ENCODE measurements around the gene ZNF507.
A peak's percentile ranks its signal among the peaks of the same experiment; 100 is the strongest.

Gene ZNF507

DNA sequence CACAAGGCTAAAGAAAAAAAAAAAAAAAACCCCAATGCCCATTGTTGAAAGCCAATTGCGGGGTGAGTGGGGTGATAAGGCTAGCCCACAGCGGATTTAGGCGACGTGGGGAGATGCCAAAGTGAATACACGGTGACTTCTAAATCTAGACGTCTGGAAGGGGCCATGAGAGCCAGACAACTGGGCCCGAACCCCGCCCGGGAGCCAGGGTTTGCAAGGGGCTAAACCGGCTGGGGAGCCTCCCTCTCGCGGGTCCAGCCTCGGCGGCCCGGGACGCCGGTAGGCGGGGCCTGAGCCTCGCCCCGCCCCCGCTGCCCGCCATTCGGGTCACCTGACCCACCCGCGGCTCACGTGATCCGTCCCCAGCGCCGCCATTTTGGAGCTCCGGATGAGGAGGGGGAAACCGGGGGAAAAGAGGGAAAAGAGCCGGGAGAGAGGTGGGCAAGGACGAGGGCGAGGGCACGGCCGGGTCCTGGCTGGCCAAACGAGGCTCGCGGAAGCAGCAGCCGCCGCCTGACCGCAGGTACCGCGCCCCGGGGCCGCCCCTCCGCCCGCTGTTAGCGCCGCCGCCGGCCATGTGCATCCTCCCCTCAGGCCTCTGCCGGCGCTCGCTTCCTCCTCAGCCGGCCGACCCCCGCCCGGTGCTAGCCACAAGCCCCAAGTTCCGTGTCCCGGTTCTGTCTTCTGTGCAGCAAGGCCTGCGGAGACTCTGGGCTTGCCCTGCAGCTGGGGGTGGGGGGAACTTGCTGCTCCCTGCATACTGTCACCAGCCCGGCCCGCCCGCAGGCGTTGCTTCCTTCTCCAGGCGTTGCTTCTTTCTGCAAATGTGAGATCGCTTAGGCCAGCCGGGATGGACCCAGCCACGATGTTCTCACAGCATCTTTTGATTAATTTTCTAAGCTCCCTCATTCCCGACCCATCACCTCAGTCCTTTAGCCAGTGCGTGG is at the start of gene ZNF507:
ZNF507 (plus strand) TSS at position 350 of the 947 bp plus-strand sequence. CDS start 7,221 bp downstream, outside the sequence.
- DNase-seq: peak; percentile 88
- H3K9me3 Mint-ChIP-seq: no peaks in the 10 kb centered on the region
- peak within 1 kb of the TSS; percentile 88 for H3K4me3 Mint-ChIP-seq
- H3K36me3 Mint-ChIP-seq: peaks cover 25% of the 10 kb centered on the region
- H3K27ac Mint-ChIP-seq: peak within 1 kb of the TSS; percentile 88
- H3K27me3 Mint-ChIP-seq: peaks cover 14% of the 10 kb centered on the region
- CTCF ChIA-PET: interaction anchor here (1.1 kb wide), 1 partner anchor 224 kb away, joined by 3 read pairs; no protein-coding TSS in a partner anchor
- peaks cover 44% of the 10 kb centered on the region for H3K4me1 Mint-ChIP-seq

- DNase-seq: no peak
- Mint-ChIP-seq H3K4me1 (no peaks in the 10 kb centered on the region), H3K27ac (no peak overlapping the region), H3K27me3 (no peaks in the 10 kb centered on the region), H3K4me3 (no peak overlapping the region), H3K9me3 (no peaks in the 10 kb centered on the region), H3K36me3 (no peaks in the 10 kb centered on the region)
- CTCF ChIA-PET: no interaction called here
Observed at GRCh38 chr19:32296694-32297093, 48.7 kb upstream of the ZNF507 start.

DNA sequence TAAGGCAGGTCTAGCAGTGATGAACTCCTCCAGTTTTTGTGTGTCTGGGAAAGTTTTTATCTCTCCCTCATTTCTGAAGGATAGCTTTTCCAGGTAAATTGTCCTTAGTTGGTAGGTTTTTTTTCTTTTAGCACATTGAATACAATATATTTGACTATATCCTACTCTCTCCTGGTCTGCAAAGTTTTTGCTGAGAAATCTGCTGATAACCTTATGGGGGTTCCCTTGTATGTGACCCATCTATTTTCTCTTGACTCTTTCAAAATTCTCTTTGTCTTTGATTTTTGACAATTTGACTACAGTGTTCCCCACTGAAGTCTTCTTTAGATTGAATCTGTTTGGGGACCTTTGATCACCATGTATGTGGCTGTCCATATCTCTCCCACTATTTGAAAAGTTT is 42.6 kb upstream of the ZNF507 start:
- Mint-ChIP-seq H3K4me3 (no peak overlapping the region), H3K9me3 (peaks cover 6% of the 10 kb centered on the region), H3K4me1 (no peaks in the 10 kb centered on the region), H3K27ac (no peak overlapping the region), H3K27me3 (peaks cover 8% of the 10 kb centered on the region), H3K36me3 (no peaks in the 10 kb centered on the region)
- CTCF ChIA-PET: no interaction called here
- DNase-seq: no peak

DNA sequence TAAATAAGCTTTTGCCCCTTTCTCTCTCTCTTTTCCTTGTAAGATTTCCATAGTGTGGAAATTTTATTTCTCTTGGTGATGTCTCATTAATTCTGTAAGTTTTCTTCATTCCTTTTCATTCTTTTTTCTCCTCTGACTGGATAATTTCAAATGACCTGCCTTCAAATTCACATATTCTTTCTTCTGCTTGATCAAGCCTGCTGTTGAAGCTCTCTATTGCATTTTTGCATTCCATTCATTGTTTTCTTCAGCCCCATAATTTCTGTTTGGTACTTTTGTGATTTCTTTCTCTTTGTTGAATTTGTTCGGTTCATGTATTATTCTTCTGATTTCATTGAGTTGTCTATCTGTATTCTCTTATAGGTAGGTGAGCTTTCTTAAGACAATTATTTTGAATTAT is 42.2 kb upstream of the ZNF507 start:
- Mint-ChIP-seq H3K27ac (no peak overlapping the region), H3K27me3 (peaks cover 8% of the 10 kb centered on the region)
- CTCF ChIA-PET: no interaction called here

DNA sequence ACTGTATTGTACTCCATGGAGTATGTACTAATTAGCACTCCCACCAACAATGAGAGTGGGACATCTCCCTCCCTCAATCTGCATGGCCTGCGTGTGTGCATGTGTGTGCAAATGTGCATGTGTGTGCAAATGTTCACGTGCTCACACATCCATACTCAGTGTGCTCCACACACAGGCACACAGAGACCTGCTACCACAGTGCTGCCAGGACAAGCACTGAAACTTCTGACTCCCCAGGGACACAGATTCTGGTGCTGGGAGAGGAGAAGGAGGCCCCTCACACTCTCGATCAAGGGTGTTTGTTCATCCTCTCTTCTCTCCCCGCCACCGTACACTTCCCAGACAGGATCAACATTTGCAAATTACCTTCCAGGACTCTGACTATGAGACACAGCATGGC is 37.8 kb upstream of the ZNF507 start:
- H3K4me1 Mint-ChIP-seq: no peaks in the 10 kb centered on the region
- no peak overlapping the region for H3K4me3 Mint-ChIP-seq
- no peak for DNase-seq
- H3K27me3 Mint-ChIP-seq: peaks cover 13% of the 10 kb centered on the region
- CTCF ChIA-PET: no interaction called here
- H3K36me3 Mint-ChIP-seq: no peaks in the 10 kb centered on the region
- H3K9me3 Mint-ChIP-seq: peaks cover 6% of the 10 kb centered on the region
- H3K27ac Mint-ChIP-seq: no peak overlapping the region

More for the DNA sequence above, 42.2 kb upstream of the ZNF507 start:
- Mint-ChIP-seq H3K4me1 (no peaks in the 10 kb centered on the region), H3K36me3 (no peaks in the 10 kb centered on the region), H3K4me3 (no peak overlapping the region), H3K9me3 (peaks cover 6% of the 10 kb centered on the region)
- DNase-seq: no peak

- H3K9me3 Mint-ChIP-seq: peaks cover under 1% of the 10 kb centered on the region
- CTCF ChIA-PET: no interaction called here
- H3K4me1 Mint-ChIP-seq: no peaks in the 10 kb centered on the region
- DNase-seq: no peak
- H3K27ac Mint-ChIP-seq: no peak overlapping the region
- no peaks in the 10 kb centered on the region for H3K36me3 Mint-ChIP-seq
- H3K4me3 Mint-ChIP-seq: no peak overlapping the region
- peaks cover 13% of the 10 kb centered on the region for H3K27me3 Mint-ChIP-seq
Observed at GRCh38 chr19:32308431-32309077, 36.9 kb upstream of the ZNF507 start.

DNA sequence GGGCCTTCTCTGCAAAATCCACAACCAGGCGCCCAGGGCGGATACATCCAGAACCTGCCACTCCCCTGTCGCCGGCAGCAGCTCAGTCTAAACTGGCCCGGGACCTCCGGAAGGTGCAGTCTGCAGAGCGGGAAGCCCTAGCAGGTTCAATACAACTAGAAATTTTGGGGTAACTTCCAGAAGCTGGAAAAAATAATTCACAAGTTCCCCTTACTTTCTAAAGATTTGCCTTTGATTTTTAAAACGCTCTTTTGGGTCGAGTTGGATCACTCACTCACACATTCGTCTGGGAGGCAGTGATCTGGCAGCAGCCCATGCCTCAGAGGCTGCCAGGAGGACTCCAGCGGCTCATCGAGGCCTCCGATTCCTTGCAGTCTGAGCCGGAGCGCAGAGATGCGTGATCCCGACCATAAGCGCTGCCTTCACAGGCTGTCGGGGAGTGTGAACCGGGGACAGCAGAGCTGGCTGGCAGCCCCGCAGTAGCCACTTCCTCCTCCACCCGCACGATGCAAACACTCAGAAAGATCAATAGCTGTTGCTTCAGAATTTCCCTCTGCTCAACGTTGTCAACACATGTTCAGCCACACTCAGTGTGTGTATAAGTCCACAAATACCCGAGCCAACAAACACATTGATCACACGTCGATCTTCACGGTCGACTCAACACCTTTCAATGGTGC is 35.6 kb upstream of the ZNF507 start:
- Mint-ChIP-seq H3K27me3 (peaks cover 7% of the 10 kb centered on the region), H3K27ac (no peak overlapping the region), H3K9me3 (no peaks in the 10 kb centered on the region), H3K36me3 (no peaks in the 10 kb centered on the region), H3K4me3 (no peak overlapping the region), H3K4me1 (no peaks in the 10 kb centered on the region)
- no peak for DNase-seq
- CTCF ChIA-PET: no interaction called here

DNA sequence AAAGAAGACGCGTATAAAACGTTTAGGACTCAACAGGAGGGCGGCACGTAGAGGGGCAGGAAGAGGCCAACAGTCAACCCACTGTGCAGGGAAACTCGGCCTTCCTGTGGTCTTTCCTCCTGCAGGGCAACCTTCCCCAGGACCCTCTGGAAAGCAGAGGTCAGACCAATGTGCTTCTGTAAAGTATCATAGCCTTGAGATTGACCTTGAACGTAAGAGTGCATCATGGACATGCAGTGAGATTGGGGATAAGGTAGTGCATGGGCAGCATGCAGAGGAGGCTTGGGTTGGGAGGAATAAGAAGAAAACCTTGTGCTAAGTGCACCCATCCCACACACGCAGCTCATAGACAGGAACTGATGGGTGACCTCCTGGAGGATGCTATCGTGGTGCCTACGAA is 34.0 kb upstream of the ZNF507 start:
- H3K4me3 Mint-ChIP-seq: no peak overlapping the region
- no peaks in the 10 kb centered on the region for H3K36me3 Mint-ChIP-seq
- peaks cover 5% of the 10 kb centered on the region for H3K27me3 Mint-ChIP-seq
- no peaks in the 10 kb centered on the region for H3K4me1 Mint-ChIP-seq
- DNase-seq: no peak
- H3K9me3 Mint-ChIP-seq: no peaks in the 10 kb centered on the region
- no peak overlapping the region for H3K27ac Mint-ChIP-seq
- CTCF ChIA-PET: no interaction called here

GRCh38 chr19:32313569-32314265 is 31.7 kb upstream of the ZNF507 start:
- H3K36me3 Mint-ChIP-seq: no peaks in the 10 kb centered on the region
- DNase-seq: no peak
- peaks cover 9% of the 10 kb centered on the region for H3K27me3 Mint-ChIP-seq
- no peak overlapping the region for H3K4me3 Mint-ChIP-seq
- no peak overlapping the region for H3K27ac Mint-ChIP-seq
- H3K9me3 Mint-ChIP-seq: no peaks in the 10 kb centered on the region
- no peaks in the 10 kb centered on the region for H3K4me1 Mint-ChIP-seq
- CTCF ChIA-PET: no interaction called here

DNA sequence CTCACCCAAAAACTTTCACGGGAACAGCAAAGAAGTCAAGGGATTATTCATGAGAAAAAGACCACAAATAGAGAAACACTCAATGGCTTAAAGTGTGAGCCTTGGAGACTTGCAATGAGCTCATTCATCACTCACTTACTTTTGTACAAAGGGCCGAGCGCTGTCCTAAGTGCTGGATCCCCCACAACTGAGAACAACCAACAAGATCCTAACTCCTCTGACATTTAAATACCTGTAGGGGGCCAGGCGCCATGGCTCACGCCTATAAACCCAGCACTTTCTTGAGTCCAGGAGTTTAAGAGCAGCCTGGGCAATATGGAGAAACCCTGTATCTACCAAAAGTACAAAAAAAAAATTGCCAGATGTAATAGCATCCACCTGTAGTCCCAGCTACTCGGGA is 29.4 kb upstream of the ZNF507 start:
- Mint-ChIP-seq H3K4me3 (no peak overlapping the region), H3K27me3 (peaks cover 8% of the 10 kb centered on the region), H3K36me3 (no peaks in the 10 kb centered on the region), H3K9me3 (no peaks in the 10 kb centered on the region), H3K27ac (no peak overlapping the region), H3K4me1 (no peaks in the 10 kb centered on the region)
- DNase-seq: no peak
- CTCF ChIA-PET: no interaction called here

- CTCF ChIA-PET: no interaction called here
- no peaks in the 10 kb centered on the region for H3K9me3 Mint-ChIP-seq
- no peaks in the 10 kb centered on the region for H3K4me1 Mint-ChIP-seq
- H3K36me3 Mint-ChIP-seq: no peaks in the 10 kb centered on the region
- H3K4me3 Mint-ChIP-seq: no peak overlapping the region
- no peak for DNase-seq
- H3K27ac Mint-ChIP-seq: no peak overlapping the region
- peaks cover 8% of the 10 kb centered on the region for H3K27me3 Mint-ChIP-seq
Observed at GRCh38 chr19:32317086-32317485, 28.3 kb upstream of the ZNF507 start.

GRCh38 chr19:32318884-32319520 is 26.4 kb upstream of the ZNF507 start:
- H3K4me1 Mint-ChIP-seq: no peaks in the 10 kb centered on the region
- no peaks in the 10 kb centered on the region for H3K9me3 Mint-ChIP-seq
- no peaks in the 10 kb centered on the region for H3K36me3 Mint-ChIP-seq
- CTCF ChIA-PET: interaction anchor here (0.7 to 1.1 kb wide), 2 partner anchors 33 to 281 kb away, joined by 3 read pairs; no protein-coding TSS in a partner anchor
- no peak overlapping the region for H3K4me3 Mint-ChIP-seq
- peak; percentile 28 for DNase-seq
- H3K27ac Mint-ChIP-seq: no peak overlapping the region
- H3K27me3 Mint-ChIP-seq: peaks cover 8% of the 10 kb centered on the region

DNA sequence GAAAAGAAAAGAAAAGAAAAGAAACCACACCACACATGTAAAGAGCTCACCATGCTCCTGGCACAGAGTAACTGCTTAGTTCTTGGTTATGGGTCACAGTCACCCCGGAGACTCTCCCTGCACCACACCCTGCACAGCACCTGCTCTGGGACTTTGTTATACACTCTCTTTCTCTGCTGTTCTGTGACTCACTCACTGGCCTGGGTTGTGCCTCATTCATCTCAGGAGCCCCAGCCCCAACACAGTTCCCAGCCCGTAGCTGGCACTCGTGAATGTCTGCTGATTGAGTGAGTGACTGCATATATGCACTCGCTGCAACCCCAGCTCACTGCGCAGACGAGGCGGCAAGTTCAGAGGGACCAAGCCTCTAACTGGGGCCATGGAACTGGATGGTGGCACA is 22.9 kb upstream of the ZNF507 start:
- Mint-ChIP-seq H3K36me3 (no peaks in the 10 kb centered on the region), H3K4me3 (no peak overlapping the region), H3K27ac (no peak overlapping the region), H3K9me3 (no peaks in the 10 kb centered on the region), H3K27me3 (peaks cover 12% of the 10 kb centered on the region), H3K4me1 (no peaks in the 10 kb centered on the region)
- DNase-seq: no peak
- CTCF ChIA-PET: no interaction called here
